ENCODE data around the gene RNF112. TPM values are rescaled to one million over a fixed set of nuclear protein-coding genes. Genes with fewer than 3 reads are reported as not detected.

RNF112 gene, protein sequence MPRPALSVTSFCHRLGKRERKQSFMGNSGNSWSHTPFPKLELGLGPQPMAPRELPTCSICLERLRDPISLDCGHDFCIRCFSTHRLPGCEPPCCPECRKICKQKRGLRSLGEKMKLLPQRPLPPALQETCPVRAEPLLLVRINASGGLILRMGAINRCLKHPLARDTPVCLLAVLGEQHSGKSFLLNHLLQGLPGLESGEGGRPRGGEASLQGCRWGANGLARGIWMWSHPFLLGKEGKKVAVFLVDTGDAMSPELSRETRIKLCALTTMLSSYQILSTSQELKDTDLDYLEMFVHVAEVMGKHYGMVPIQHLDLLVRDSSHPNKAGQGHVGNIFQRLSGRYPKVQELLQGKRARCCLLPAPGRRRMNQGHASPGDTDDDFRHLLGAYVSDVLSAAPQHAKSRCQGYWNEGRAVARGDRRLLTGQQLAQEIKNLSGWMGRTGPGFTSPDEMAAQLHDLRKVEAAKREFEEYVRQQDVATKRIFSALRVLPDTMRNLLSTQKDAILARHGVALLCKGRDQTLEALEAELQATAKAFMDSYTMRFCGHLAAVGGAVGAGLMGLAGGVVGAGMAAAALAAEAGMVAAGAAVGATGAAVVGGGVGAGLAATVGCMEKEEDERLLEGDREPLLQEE
- 1.6 and 5.0 TPM in 2 replicates for total RNA-seq

DNA sequence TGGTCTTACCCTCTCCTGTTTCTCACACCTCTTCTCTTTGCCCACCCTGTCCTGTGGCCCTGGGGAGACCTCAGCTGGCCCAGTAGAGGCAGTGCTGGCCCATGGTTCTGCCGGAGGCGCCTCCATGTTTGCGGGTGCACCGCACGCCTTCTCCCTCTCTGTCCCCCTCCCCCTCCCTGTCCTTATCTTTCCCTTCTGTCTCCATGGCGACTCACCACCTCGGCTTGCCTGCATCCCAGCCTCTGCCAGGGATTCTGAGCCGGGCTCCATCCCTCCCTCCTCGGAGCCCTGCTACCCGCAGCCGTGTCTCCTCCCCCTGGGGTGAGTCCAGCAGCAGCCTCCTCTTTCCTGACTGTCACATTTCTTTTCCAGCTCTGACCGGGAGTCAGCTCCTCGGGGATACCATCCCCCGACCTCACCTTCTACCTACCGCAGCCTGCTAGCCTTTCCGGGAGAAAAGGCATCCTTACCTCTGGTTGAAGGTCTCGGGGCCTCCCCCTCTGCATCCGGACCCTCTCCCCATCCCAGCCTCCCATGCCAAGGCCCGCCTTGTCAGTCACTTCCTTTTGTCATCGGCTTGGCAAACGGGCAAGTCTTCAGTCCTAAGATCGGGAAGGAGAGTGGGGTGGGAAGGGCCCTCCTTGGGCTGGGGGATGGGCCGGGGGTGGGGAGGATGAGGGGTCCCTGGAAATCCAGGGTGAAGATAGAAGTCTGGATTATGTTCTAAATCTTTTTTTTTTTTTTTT is at the start of gene RNF112:
Gene RNF112, plus strand, starts transcription at position 358 of the 746 bp plus-strand sequence. Its CDS starts 177 bp downstream, at position 535.

GRCh38 chr17:19362277-19363113 is 48.5 kb upstream of the RNF112 start, which contains the start of gene B9D1:
B9D1 (minus strand) TSS chr17:19362723; CDS start chr17:19362569, 154 bp downstream.

GRCh38 chr17:19378416-19379360 is 32.3 kb upstream of the RNF112 start, which contains the start of gene MAPK7:
MAPK7 (plus strand) TSS chr17:19378498; CDS start chr17:19378901, 403 bp downstream.

GRCh38 chr17:19386974-19387920 is 23.8 kb upstream of the RNF112 start, which contains the start of gene MFAP4:
MFAP4 (minus strand) TSS chr17:19387190; CDS start chr17:19387155, 35 bp downstream.

Other genes starting within 250 kb of the RNF112 start
- gene EPN2, start 173.9 kb upstream of the RNF112 start, total RNA-seq = 43.1 and 44.3 TPM in 2 replicates
- gene B9D1, start 48.5 kb upstream of the RNF112 start, total RNA-seq = 17.8 and 32.2 TPM in 2 replicates
- gene MAPK7, start 32.7 kb upstream of the RNF112 start, total RNA-seq = 32.5 and 49.9 TPM in 2 replicates
- 39.1 and 59.7 TPM in 2 replicates for gene MFAP4, start 24.0 kb upstream of the RNF112 start, total RNA-seq
- 3.5 and 4.9 TPM in 2 replicates for gene SLC47A1, start 122.6 kb downstream of the RNF112 start, total RNA-seq
- gene ALDH3A2, start 237.5 kb downstream of the RNF112 start, total RNA-seq = 124 and 132 TPM in 2 replicates

Measured in smooth muscle cell of the pulmonary artery (primary cell).